ENCODE measurements around the gene CAMKK2.

GRCh38 chr12:121218588-121219352 is 77.7 kb downstream of the CAMKK2 start:
- TF ChIP-seq CTCF (IDR thresholded peaks at IDR 0.05; ENCODE audit: borderline replicate concordance, extremely low read depth, low read length, poor library complexity, severe bottlenecking) (no peak), EZH2 (IDR thresholded peaks at IDR 0.05; ENCODE audit: borderline replicate concordance, low read depth, low read length, severe bottlenecking) (no peak)

Data from DND-41 (cell line).